K562 (cell line): ENCODE data around the gene WDR93. TPM values are rescaled to one million over a fixed set of nuclear protein-coding genes. Genes with fewer than 3 reads are reported as not detected.

Source experiments
- CBFB ChIP-seq: sonication (generic); formaldehyde crosslinking; IDR thresholded peaks from 2 replicates; pipeline ENCODE4 v1.4.0; 2020; ENCODE audit warnings: mild to moderate bottlenecking, missing genetic modification reagents
- CREB1 ChIP-seq, 2 experiments: sonication (generic) in 1 of 2; formaldehyde crosslinking in 1 of 2; IDR thresholded peaks; 2 replicates each; pipeline versions ENCODE4 v1.6.1 to v1.8.0; 2012 to 2022; ENCODE audit warnings: inconsistent platforms in 1 of 2, mild to moderate bottlenecking in 1 of 2, missing genetic modification reagents in 1 of 2, moderate library complexity in 1 of 2
- CREB3 ChIP-seq: fragments of 450-650 bp; conservative IDR thresholded peaks from 2 replicates; pipeline ENCODE4 v1.6.1; 2016; ENCODE audit warnings: missing genetic modification characterization, low read depth, mild to moderate bottlenecking, missing compliant biosample characterization, moderate library complexity
- DACH1 ChIP-seq: fragments of 450-650 bp; IDR thresholded peaks from 2 replicates; pipeline ENCODE4 v1.6.1; 2018; ENCODE audit not compliant: partially characterized antibody
- ETV5 ChIP-seq: sonication (generic); formaldehyde crosslinking; IDR thresholded peaks from 2 replicates; pipeline ENCODE4 v1.4.0; 2020; ENCODE audit warnings: low read depth, mild to moderate bottlenecking, missing genetic modification reagents
- FOXP4 ChIP-seq: sonication (generic); formaldehyde crosslinking; IDR thresholded peaks from 2 replicates; pipeline ENCODE4 v1.8.0; 2022; ENCODE audit warnings: mild to moderate bottlenecking, missing genetic modification reagents, borderline replicate concordance
- GABPB2 ChIP-seq: fragments of 250-450 bp; sonication (Bioruptor Pico); conservative IDR thresholded peaks from 2 replicates; pipeline ENCODE4 v1.5.1; 2021; ENCODE audit warnings: mild to moderate bottlenecking
- GATAD2A ChIP-seq: fragments of 450-650 bp; IDR thresholded peaks from 2 replicates; pipeline ENCODE4 v1.6.1; 2017
- GTF3C2 ChIP-seq: IDR thresholded peaks from 3 replicates; pipeline ENCODE4 v1.6.1; 2011; ENCODE audit warnings: borderline replicate concordance, mild to moderate bottlenecking, moderate library complexity; ENCODE audit not compliant: insufficient read length; ENCODE audit errors: extremely low read depth
- HSF4 ChIP-seq: fragments of 250-450 bp; sonication (Bioruptor Pico); IDR thresholded peaks from 2 replicates; pipeline ENCODE4 v2.1.2; 2022; ENCODE audit warnings: mild to moderate bottlenecking, moderate library complexity, borderline replicate concordance
- NFRKB ChIP-seq: fragments of 450-650 bp; IDR thresholded peaks from 2 replicates; pipeline ENCODE4 v1.6.1; 2016; ENCODE audit warnings: low read depth
- PTTG1 ChIP-seq: fragments of 450-650 bp; IDR thresholded peaks from 2 replicates; pipeline ENCODE4 v1.6.1; 2016; ENCODE audit warnings: low read depth, mild to moderate bottlenecking, missing genetic modification characterization, missing compliant biosample characterization
- RAD21 ChIP-seq, 2 experiments: fragments of 250-450 bp in 1 of 2; fragments of 450-650 bp in 1 of 2; sonication (Bioruptor Pico) in 1 of 2; formaldehyde crosslinking in 1 of 2; IDR thresholded peaks in 1 of 2; conservative IDR thresholded peaks in 1 of 2; 2 replicates each; pipeline versions ENCODE4 v1.4.0 to v1.8.0; 2020 to 2022; ENCODE audit warnings: mild to moderate bottlenecking in 2 of 2, moderate library complexity in 1 of 2
- SIX5 ChIP-seq, 2 experiments: IDR thresholded peaks; 2 replicates each; pipeline ENCODE4 v1.6.1; 2011; ENCODE audit warnings: low read length in 2 of 2, borderline replicate concordance in 1 of 2, low read depth in 1 of 2, mild to moderate bottlenecking in 1 of 2, moderate library complexity in 1 of 2; ENCODE audit not compliant: insufficient read depth in 1 of 2
- SUPT5H ChIP-seq: fragments of 450-650 bp; IDR thresholded peaks from 2 replicates; pipeline ENCODE4 v1.6.1; 2016
- TAF1 ChIP-seq: IDR thresholded peaks from 2 replicates; pipeline ENCODE4 v1.6.1; 2011; ENCODE audit warnings: mild to moderate bottlenecking, low read length, moderate library complexity; ENCODE audit not compliant: insufficient read depth, control insufficient read depth, severe bottlenecking; ENCODE audit errors: extremely low read depth
- TFAM ChIP-seq: fragments of 250-450 bp; sonication (Bioruptor Pico); conservative IDR thresholded peaks from 2 replicates; pipeline ENCODE4 v1.5.0; 2021; ENCODE audit warnings: mild to moderate bottlenecking, moderate library complexity
- ZFP36 ChIP-seq: fragments of 150-350 bp; IDR thresholded peaks from 2 replicates; pipeline ENCODE4 v1.6.1; 2018; ENCODE audit warnings: low read length, low read depth; ENCODE audit not compliant: partially characterized antibody
- ZNF232 ChIP-seq: sonication (generic); formaldehyde crosslinking; IDR thresholded peaks from 2 replicates; pipeline ENCODE4 v1.8.0; 2022; ENCODE audit warnings: mild to moderate bottlenecking, missing genetic modification reagents
- ZNF740 ChIP-seq, 3 experiments: fragments of 200-800 bp in 1 of 3; sonication (Bioruptor generic) in 1 of 3; sonication (generic) in 1 of 3; formaldehyde crosslinking in 1 of 3; IDR thresholded peaks; 2 replicates each; pipeline versions ENCODE4 v1.6.1 to v1.8.0; 2016 to 2022; ENCODE audit warnings: mild to moderate bottlenecking in 2 of 3, missing compliant biosample characterization in 2 of 3, missing genetic modification characterization in 2 of 3, missing genetic modification reagents in 1 of 3
- polyA plus RNA-seq, 8 experiments: library from polyadenylated mRNA; depleted of rRNA in 4 of 8; stranded (reverse) in 5 of 8; unstranded in 3 of 8; fragments of >200 nt; fragmentation: Nextera tagmentation in 2 of 8; fragmentation: Illumina TruSeq in 1 of 8; extraction: Ambion mirVana in 2 of 8; extraction: Trizol in 1 of 8; gene quantifications; 2 replicates each; pipeline versions ENCODE4 v1.2.1 to v1.2.3, GENCODE V29; 2011 to 2014; ENCODE audit warnings: inconsistent platforms in 1 of 8, missing spikeins in 1 of 8
- total RNA-seq, 7 experiments: library from RNA; depleted of rRNA in 6 of 7; stranded (reverse); fragments of >200 nt in 6 of 7; fragmentation: Illumina TruSeq in 2 of 7; extraction: Trizol in 2 of 7; gene quantifications; 2 replicates each; pipeline versions ENCODE4 v1.2.1 to v1.2.3, GENCODE V29; 2011 to 2021; ENCODE audit warnings: low replicate concordance in 1 of 7

The WDR93 gene
- total and polyA plus RNA-seq, 9 of the 15 experiments (the other 6 are each of a cell fraction or from before 2014, with no cell fraction given): not detected

- TF ChIP-seq GTF3C2 (no peak), SIX5 (IDR thresholded peaks at IDR 0.05; ENCODE audit: borderline replicate concordance in 1 of 2, insufficient read depth in 1 of 2, low read depth in 1 of 2, low read length in 2 of 2) (no peak), GATAD2A (no peak), PTTG1 (no peak), GABPB2 (CRISPR knock-in tag) (no peak), SUPT5H (no peak), RAD21 (CRISPR knock-in tag; conservative IDR thresholded peaks at IDR 0.05 in 1 of 2, IDR thresholded peaks at IDR 0.05 in 1 of 2) (peak; percentile 91 to 95), CREB1 (IDR thresholded peaks at IDR 0.05) (0 out of 2 replicates have a peak, but pooled peaks have one; percentile 17), CREB1 (CRISPR knock-in tag; IDR thresholded peaks at IDR 0.05) (no peak), TAF1 (no peak), TFAM (CRISPR knock-in tag) (no peak), CREB3 (tag) (no peak), ETV5 (no peak), ZNF740 (CRISPR knock-in tag; IDR thresholded peaks at IDR 0.05) (no peak), ZNF740 (tag; IDR thresholded peaks at IDR 0.05) (no peak), HSF4 (no peak), CBFB (CRISPR knock-in tag) (peak; percentile 80), ZNF232 (CRISPR knock-in tag) (no peak), ZFP36 (no peak), DACH1 (no peak), NFRKB (no peak), FOXP4 (CRISPR knock-in tag) (no peak)
These were observed 69.8 kb downstream of the WDR93 start (continued) for GRCh38 chr15:89760303-89761008.
